GM12891 (cell line): ENCODE results near the gene OR9Q1.

ENCODE experiments used
- PAX5 ChIP-seq: IDR thresholded peaks from 2 replicates; pipeline ENCODE4 v1.6.1; 2011; ENCODE audit warnings: low read length, moderate library complexity, mild to moderate bottlenecking; ENCODE audit not compliant: insufficient read depth, severe bottlenecking
- POLR2A ChIP-seq: IDR thresholded peaks from 2 replicates; pipeline ENCODE4 v1.6.1; 2011; ENCODE audit warnings: low read depth, low read length, control low read depth
- POLR2AphosphoS5 ChIP-seq: IDR thresholded peaks from 2 replicates; pipeline ENCODE4 v1.6.1; 2011; ENCODE audit warnings: low read depth, low read length, control low read depth
- POU2F2 ChIP-seq: IDR thresholded peaks from 2 replicates; pipeline ENCODE4 v1.6.1; 2011; ENCODE audit warnings: low read depth, mild to moderate bottlenecking, control low read depth, low read length, moderate library complexity
- SPI1 ChIP-seq: IDR thresholded peaks from 2 replicates; pipeline ENCODE4 v1.6.1; 2011; ENCODE audit warnings: low read depth, low read length, control low read depth
- TAF1 ChIP-seq: IDR thresholded peaks from 2 replicates; pipeline ENCODE4 v1.6.1; 2011; ENCODE audit warnings: low read depth, low read length, control low read depth

DNA sequence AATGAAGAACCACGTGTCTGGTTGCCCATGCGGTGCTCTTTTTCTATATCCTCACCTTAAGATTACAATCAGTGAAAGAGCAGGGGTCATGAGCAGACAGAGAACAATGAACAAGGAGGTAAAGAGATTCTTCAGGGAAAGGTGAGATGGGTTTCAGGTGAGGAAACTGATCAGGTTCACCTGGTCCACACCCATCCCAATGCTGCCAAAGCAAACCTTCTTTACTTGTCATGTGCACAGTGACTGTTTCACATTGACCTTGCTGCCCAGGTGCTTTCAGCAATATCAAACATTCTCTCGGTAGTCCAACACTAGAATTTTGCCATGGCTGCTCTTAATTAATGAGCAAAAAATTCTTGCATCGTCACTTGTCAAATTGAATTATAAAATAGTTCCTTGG is 140.7 kb downstream of the OR9Q1 start:
- TF ChIP-seq POU2F2 (no peak), POLR2AphosphoS5 (no peak), POLR2A (no peak), TAF1 (no peak), SPI1 (no peak), PAX5 (no peak)
